Right atrium auricular region (tissue), 2 donors: ENCODE data around the gene LYST. TPM values are rescaled to one million over a fixed set of nuclear protein-coding genes. Genes with fewer than 3 reads are reported as not detected.

Experiments
- DNase-seq: peaks from one replicate; pipeline ENCODE4 v3.0.0-alpha.2; 2019; ENCODE audit warnings: low spot score
- H3K27ac ChIP-seq, 2 donors: fragments of 200-600 bp; sonication (generic); 1 replicate in 1 of 2; 2 replicates in 1 of 2; pipeline ENCODE4 v1.5.1; 2016 to 2019
- H3K27me3 ChIP-seq, 2 donors: fragments of 200-600 bp; sonication (generic); one replicate each; pipeline versions ENCODE4 v1.5.1 to v1.6.0; 2017 to 2019
- H3K36me3 ChIP-seq: fragments of 200-600 bp; sonication (generic); one replicate; pipeline ENCODE4 v1.5.1; 2016
- H3K4me1 ChIP-seq, 2 donors: fragments of 200-600 bp; sonication (generic); one replicate each; pipeline versions ENCODE4 v1.5.1 to v1.6.0; 2017 to 2019
- H3K4me3 ChIP-seq, 2 donors: fragments of 200-600 bp; sonication (generic); 1 replicate in 1 of 2; 2 replicates in 1 of 2; pipeline ENCODE4 v1.5.1; 2017 to 2019; ENCODE audit warnings: mild to moderate bottlenecking in 1 of 2, moderate library complexity in 1 of 2
- H3K9me3 ChIP-seq, 2 donors: fragments of 200-600 bp; sonication (generic); one replicate each; pipeline ENCODE4 v1.5.1; 2019
- CTCF ChIP-seq, 2 donors: fragments of 200-600 bp; sonication (generic); IDR thresholded peaks; one replicate each; pipeline ENCODE4 v1.5.1; 2019; ENCODE audit warnings: antibody characterized with exemption in 2 of 2
- total RNA-seq, 2 donors: library from RNA; depleted of rRNA; stranded (reverse); fragments of >200 nt; gene quantifications; one replicate each; pipeline ENCODE4 v1.1.0, GENCODE V29; 2016

LYST gene
- total RNA-seq, 2 donors from 2014 or later, result 7.3 to 13.0 TPM

- no peaks in the 10 kb centered on the region for H3K9me3 ChIP-seq
- no peaks in the 10 kb centered on the region for H3K36me3 ChIP-seq
- DNase-seq, result no peak
- H3K4me1 ChIP-seq, result no peaks in the 10 kb centered on the region
- no peak overlapping the region for H3K4me3 ChIP-seq
- no peaks in the 10 kb centered on the region for H3K27me3 ChIP-seq
- no peak overlapping the region for H3K27ac ChIP-seq
- TF ChIP-seq CTCF (IDR thresholded peaks at IDR 0.05), result no peak
Measured at GRCh38 chr1:235822685-235823084, 44.0 kb downstream of the LYST start.

GRCh38 chr1:235821361-235821981, 45.2 kb downstream of the LYST start:
- no peaks in the 10 kb centered on the region for H3K4me1 ChIP-seq
- DNase-seq, result no peak
- H3K9me3 ChIP-seq, result no peaks in the 10 kb centered on the region
- H3K27me3 ChIP-seq, result no peaks in the 10 kb centered on the region
- no peak for TF ChIP-seq CTCF (IDR thresholded peaks at IDR 0.05)
- no peak overlapping the region for H3K27ac ChIP-seq
- H3K36me3 ChIP-seq, result no peaks in the 10 kb centered on the region
- no peak overlapping the region for H3K4me3 ChIP-seq

- DNase-seq, result no peak
- no peak for TF ChIP-seq CTCF (IDR thresholded peaks at IDR 0.05)
- Histone ChIP-seq H3K9me3 (no peaks in the 10 kb centered on the region), H3K27ac (no peak overlapping the region), H3K4me1 (no peaks in the 10 kb centered on the region), H3K4me3 (no peak overlapping the region), H3K27me3 (no peaks in the 10 kb centered on the region), H3K36me3 (no peaks in the 10 kb centered on the region)
Measured at GRCh38 chr1:235820061-235820460, 46.6 kb downstream of the LYST start.

- H3K4me1 ChIP-seq, result no peaks in the 10 kb centered on the region
- no peak overlapping the region for H3K4me3 ChIP-seq
- H3K27me3 ChIP-seq, result no peaks in the 10 kb centered on the region
- DNase-seq, result no peak
- no peaks in the 10 kb centered on the region for H3K36me3 ChIP-seq
- no peaks in the 10 kb centered on the region for H3K9me3 ChIP-seq
- TF ChIP-seq CTCF (IDR thresholded peaks at IDR 0.05), result no peak
- H3K27ac ChIP-seq, result no peak overlapping the region
Measured at GRCh38 chr1:235818632-235819136, 48.0 kb downstream of the LYST start.

GRCh38 chr1:235817101-235817728, 49.5 kb downstream of the LYST start:
- Histone ChIP-seq H3K36me3 (no peaks in the 10 kb centered on the region), H3K9me3 (no peaks in the 10 kb centered on the region), H3K4me3 (no peak overlapping the region), H3K4me1 (no peaks in the 10 kb centered on the region), H3K27ac (no peak overlapping the region), H3K27me3 (no peaks in the 10 kb centered on the region)
- no peak for DNase-seq
- TF ChIP-seq CTCF (IDR thresholded peaks at IDR 0.05), result no peak
